WTC11 (cell line): ENCODE measurements around the gene CEACAM19.

Source experiments
- IRF2 ChIP-seq: sonication (generic); formaldehyde crosslinking; IDR thresholded peaks from 2 replicates; pipeline ENCODE4 v1.8.0; 2022; ENCODE audit warnings: low read depth, missing genetic modification reagents, borderline replicate concordance
- ZBTB21 ChIP-seq: sonication (generic); formaldehyde crosslinking; IDR thresholded peaks from 2 replicates; pipeline ENCODE4 v1.8.1; 2023; ENCODE audit warnings: mild to moderate bottlenecking, missing genetic modification reagents, borderline replicate concordance

GRCh38 chr19:44687888-44688287, 16.6 kb downstream of the CEACAM19 start:
- no peak for TF ChIP-seq IRF2 (CRISPR knock-in tag)
- TF ChIP-seq ZBTB21 (CRISPR knock-in tag): no peak
